Fibroblast of lung (primary cell): ENCODE measurements around the gene ARHGEF10L.

Source experiments
- EZH2 ChIP-seq: IDR thresholded peaks from 2 replicates; pipeline ENCODE4 v1.5.1; 2012; ENCODE audit warnings: low read length, control low read depth, mild to moderate bottlenecking; ENCODE audit errors: missing control alignments
- TF ChIP-seq, protein P1 (sequence below), 2 donors: IDR thresholded peaks in 1 of 2; conservative IDR thresholded peaks in 1 of 2; 1 replicate in 1 of 2; 2 replicates in 1 of 2; pipeline ENCODE4 v1.5.1; 2011 to 2012; ENCODE audit warnings: low read length in 2 of 2, control low read depth in 1 of 2, inconsistent platforms in 1 of 2, low read depth in 1 of 2, mild to moderate bottlenecking in 1 of 2

DNA sequence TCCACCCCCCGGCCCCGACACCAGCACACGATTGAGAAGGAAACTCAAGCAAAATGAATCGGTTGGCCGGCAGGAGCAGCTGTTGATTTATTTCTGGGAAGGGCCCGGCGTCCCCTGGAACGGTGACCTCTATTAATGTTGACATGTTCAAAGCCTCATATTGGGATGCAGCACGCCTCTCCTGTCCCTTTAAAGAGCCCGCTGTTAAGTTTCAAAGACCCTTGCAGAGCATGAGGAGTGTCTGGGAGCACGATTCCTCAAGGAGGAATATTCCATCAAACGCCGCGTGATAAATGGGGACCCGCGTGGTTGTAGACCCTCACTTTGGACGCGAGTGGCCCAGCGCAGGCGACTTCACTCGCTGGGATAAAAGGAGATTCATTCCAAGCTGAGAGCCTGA is 194.2 kb downstream of the ARHGEF10L start:
- no peak for TF ChIP-seq EZH2
- TF ChIP-seq, protein P1, sequence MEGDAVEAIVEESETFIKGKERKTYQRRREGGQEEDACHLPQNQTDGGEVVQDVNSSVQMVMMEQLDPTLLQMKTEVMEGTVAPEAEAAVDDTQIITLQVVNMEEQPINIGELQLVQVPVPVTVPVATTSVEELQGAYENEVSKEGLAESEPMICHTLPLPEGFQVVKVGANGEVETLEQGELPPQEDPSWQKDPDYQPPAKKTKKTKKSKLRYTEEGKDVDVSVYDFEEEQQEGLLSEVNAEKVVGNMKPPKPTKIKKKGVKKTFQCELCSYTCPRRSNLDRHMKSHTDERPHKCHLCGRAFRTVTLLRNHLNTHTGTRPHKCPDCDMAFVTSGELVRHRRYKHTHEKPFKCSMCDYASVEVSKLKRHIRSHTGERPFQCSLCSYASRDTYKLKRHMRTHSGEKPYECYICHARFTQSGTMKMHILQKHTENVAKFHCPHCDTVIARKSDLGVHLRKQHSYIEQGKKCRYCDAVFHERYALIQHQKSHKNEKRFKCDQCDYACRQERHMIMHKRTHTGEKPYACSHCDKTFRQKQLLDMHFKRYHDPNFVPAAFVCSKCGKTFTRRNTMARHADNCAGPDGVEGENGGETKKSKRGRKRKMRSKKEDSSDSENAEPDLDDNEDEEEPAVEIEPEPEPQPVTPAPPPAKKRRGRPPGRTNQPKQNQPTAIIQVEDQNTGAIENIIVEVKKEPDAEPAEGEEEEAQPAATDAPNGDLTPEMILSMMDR (conservative IDR thresholded peaks at IDR 0.05 in 1 of 2, IDR thresholded peaks at IDR 0.05 in 1 of 2; ENCODE audit: low read depth in 1 of 2, low read length in 2 of 2), result no peak
